HEK293T (cell line): ENCODE results near the gene SEMA3E.

ENCODE experiments used
- ARNT ChIP-seq: fragments of 450-650 bp; IDR thresholded peaks from 2 replicates; pipeline ENCODE4 v1.6.1; 2017; ENCODE audit warnings: mild to moderate bottlenecking
- BHLHE40 ChIP-seq: fragments of 450-650 bp; IDR thresholded peaks from 2 replicates; pipeline ENCODE4 v1.6.1; 2016; ENCODE audit warnings: mild to moderate bottlenecking, moderate library complexity, borderline replicate concordance
- ELF4 ChIP-seq: fragments of 450-650 bp; IDR thresholded peaks from 2 replicates; pipeline ENCODE4 v1.6.1; 2017; ENCODE audit warnings: antibody characterized with exemption
- FOXM1 ChIP-seq: fragments of 450-650 bp; IDR thresholded peaks from 2 replicates; pipeline ENCODE4 v1.6.1; 2017; ENCODE audit warnings: mild to moderate bottlenecking, borderline replicate concordance
- HDGF ChIP-seq: fragments of 450-650 bp; IDR thresholded peaks from 2 replicates; pipeline ENCODE4 v1.6.1; 2017; ENCODE audit warnings: antibody characterized with exemption, borderline replicate concordance
- L3MBTL2 ChIP-seq: fragments of 450-650 bp; conservative IDR thresholded peaks from 2 replicates; pipeline ENCODE4 v1.6.1; 2016; ENCODE audit warnings: mild to moderate bottlenecking
- SP1 ChIP-seq: fragments of 450-650 bp; IDR thresholded peaks from 2 replicates; pipeline ENCODE4 v1.6.1; 2017
- SUZ12 ChIP-seq: fragments of 450-650 bp; IDR thresholded peaks from 2 replicates; pipeline ENCODE4 v1.6.1; 2016; ENCODE audit warnings: mild to moderate bottlenecking
- TARDBP ChIP-seq: fragments of 450-650 bp; IDR thresholded peaks from 2 replicates; pipeline ENCODE4 v1.6.1; 2016
- ZNF384 ChIP-seq: fragments of 450-650 bp; IDR thresholded peaks from 2 replicates; pipeline ENCODE4 v1.6.1; 2016

GRCh38 chr7:83658126-83658525 is 9.2 kb upstream of the SEMA3E start:
- no peak for TF ChIP-seq SP1
- TF ChIP-seq FOXM1 = no peak
- TF ChIP-seq TARDBP = no peak
- no peak for TF ChIP-seq BHLHE40
- no peak for TF ChIP-seq ZNF384
- TF ChIP-seq HDGF = no peak
- no peak for TF ChIP-seq ARNT
- no peak for TF ChIP-seq L3MBTL2
- no peak for TF ChIP-seq ELF4
- TF ChIP-seq SUZ12 = no peak
